ENCODE measurements around the gene KCNK16.

KCNK16 gene

DNA sequence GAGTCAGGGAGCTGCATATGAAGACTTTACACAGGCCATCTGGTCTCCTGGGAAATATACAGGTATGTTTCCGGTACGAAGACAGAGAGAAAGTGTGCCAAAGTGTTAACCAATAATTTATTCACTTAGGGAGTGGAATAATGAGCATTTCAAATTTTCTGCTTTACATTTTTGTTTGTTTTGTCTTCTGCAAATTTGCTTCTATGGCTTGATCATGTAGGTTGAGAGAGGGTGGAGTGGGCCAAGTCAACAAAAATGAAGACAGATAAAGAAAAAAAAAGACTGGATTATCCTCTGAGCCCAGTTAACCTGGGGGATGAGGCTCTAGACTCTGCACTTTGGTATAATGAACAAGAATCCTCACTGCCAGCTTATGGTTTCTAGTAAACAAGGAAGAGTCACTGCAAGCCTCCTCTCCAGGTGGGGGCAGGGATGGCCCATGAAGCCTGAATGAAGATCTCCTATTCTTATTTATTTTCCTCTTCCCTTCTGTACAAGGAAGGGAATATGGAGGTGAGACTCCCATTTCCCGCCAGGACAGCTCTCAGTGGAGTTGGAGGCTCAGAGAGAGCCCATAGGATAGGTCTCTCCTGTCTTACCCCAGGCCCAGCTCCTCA lies 46.0 kb downstream of the KCNK16 start:
- DNase-seq (ENCODE audit: low read depth, low spot score) = no peak

DNA sequence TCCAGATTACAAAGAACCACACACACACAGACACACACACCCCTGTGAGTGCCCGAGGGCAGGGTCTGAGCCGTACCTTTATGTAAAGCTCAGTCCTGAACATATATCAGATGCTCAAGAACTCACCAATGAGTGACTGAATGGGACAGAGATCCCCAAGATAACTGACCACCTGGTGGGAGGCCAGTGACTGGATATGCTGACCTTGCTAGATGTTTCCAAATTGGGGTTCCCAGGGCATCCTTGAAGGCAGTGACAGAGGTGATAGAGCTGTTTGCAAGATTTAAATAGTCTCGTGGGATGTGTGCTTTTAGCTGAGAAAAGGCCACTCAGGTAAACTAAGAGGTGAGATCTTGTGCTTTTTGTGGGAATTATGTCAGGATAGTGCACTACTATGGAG lies 47.6 kb downstream of the KCNK16 start:
- DNase-seq (ENCODE audit: low read depth, low spot score) = no peak

DNA sequence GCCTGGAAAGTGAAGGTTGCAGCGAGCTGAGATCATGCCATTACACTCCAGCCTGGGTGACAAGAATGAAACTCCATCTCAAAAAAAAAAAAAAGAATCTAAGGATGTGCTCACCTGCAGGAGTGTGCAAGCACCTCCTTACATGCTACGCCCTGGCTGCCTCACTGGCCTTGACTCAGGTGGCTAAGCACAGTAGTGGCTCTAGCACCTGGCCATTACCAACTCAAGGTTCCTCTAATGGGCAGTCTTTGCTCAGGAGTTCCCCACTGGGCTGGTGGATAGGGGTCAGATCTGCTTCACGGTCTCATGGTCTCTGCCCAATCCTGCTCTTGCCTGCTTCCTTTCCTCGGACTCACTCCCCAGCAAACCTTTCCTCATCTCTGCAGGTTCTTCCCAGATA lies 48.0 kb downstream of the KCNK16 start:
- DNase-seq (ENCODE audit: low read depth, low spot score) = no peak

DNA sequence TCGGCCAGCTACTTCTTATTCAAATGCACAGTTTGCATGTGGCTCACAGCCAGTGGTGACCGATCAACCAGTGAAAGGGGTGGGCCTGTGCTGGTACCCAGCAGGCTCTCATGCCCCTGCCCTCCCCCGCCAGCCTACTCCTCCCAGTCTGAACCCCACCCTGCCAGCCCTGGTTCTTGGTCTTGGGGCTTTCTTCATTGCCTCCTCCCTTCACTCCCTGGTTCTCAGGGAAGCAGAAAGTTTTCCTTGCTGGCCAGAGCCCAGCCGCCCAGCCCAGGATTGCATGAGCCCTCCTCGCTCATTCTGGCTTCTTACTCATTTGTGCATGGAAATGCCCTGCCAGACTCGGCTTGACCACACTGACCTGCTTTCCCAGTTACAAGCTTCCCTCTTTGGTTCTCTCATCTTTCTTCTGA lies 49.1 kb downstream of the KCNK16 start:
- no peak for DNase-seq (ENCODE audit: low read depth, low spot score)

DNA sequence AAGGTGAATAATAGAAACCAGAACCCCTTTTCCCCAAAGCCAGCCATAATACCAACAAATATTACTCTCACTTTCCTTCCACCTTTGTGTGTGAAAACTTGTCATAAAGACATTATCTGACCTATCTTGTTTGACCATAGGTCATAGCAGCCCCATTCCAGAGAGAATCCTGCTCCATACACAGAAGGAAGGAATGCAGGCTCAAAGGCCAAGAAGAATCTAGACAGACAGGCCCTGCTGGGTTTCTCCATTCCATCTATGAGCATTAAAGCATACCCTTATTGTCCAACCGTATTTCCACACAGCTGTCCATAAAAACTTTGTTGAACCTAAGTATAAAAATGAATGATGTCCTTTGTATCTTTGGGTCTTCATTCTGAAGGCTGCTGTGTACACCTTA lies 52.5 kb downstream of the KCNK16 start:
- DNase-seq (ENCODE audit: low read depth, low spot score) = no peak

DNA sequence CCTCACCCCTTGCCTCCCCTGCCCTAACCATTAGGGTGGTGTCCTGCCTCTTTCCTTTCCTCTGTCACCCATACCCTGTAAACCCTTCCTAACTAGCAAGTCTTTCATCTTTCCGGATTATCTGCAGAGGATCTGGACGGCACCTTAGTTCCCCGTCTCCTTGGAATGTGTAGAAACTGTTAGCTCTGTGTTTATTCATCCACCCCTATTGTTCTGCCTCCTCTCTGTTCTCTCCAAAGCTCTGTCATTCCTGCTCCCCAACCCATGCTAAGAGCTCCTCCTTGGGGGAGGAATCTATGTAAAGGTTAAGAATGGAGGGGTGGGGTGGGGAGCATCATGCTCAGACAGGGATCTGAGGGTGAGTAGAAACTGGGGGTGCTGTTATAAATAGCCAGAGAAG lies 53.8 kb downstream of the KCNK16 start:
- DNase-seq (ENCODE audit: low read depth, low spot score) = no peak

DNA sequence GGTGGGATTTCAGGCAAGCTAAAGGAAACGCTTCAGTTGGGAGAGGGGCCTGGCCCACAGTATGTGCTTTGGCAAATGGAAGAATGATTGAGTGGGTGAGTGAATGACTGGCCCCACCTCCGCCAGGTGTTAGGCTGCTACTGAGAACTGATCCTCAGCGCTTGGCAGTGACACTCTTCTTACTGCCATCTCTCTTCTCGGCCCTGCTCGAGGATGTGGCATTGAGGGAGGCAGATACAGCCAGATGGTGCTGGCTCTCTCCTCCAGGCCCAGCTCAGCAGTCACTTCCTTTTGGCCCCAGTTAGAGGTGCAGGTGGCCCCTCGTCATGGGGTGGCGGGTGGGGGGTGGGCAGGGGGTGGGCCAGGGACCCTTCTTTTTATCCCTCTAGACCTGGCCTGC lies 54.3 kb downstream of the KCNK16 start:
- DNase-seq (ENCODE audit: low read depth, low spot score) = no peak

DNA sequence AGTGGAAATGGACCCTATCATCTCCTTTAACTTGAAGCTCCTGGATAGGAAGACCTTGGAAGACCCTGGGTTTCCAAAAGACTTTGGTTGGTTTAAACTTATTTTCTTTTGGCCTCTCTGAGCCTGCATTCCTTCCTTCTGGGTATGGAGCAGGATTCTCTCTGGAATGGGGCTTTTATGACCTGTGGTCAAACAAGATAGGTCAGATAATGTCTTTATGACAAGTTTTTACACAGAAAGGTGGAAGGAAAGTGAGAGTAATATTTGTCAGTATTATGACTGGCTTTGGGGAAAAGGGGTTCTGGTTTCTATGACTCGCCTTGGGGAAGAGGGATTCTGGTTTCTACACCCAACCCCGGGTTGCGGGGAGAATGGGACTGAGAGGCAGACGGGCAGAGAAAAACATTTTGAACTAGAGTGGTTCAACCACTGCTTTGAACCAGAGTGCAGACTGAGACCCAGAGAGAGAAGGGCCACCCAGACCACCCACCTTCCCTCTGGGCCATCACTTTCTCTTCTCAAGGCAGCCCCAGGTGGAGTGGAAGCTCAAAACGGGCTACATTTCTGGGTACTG lies 55.6 kb downstream of the KCNK16 start:
- DNase-seq (ENCODE audit: low read depth, low spot score) = no peak

DNA sequence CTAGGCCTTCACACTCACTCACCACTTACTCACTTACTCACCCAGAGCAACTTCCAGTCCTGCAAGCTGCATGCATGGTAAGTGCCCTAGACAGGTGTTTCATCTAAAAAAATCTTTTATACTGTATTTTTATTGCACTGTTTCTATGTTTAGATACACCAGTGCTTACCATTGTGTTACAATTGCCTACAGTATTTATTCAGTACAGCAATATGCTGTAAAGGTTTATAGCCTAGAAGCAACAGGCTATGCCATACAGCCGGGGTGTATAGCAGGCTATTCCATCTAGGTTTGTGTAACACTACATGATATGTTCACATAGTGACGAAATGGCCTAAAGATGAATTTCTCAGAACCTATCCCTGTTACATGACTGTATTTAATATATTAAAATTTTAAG lies 56.1 kb downstream of the KCNK16 start:
- no peak for DNase-seq (ENCODE audit: low read depth, low spot score)
